ENCODE results near the gene AGPAT1. TPM values are rescaled to one million over a fixed set of nuclear protein-coding genes. Genes with fewer than 3 reads are reported as not detected.

AGPAT1 gene
- total and polyA plus RNA-seq, 2 of the 13 experiments (the other 11 are each of a cell fraction or from before 2014, with no cell fraction given), result 51.3 to 139 TPM

DNA sequence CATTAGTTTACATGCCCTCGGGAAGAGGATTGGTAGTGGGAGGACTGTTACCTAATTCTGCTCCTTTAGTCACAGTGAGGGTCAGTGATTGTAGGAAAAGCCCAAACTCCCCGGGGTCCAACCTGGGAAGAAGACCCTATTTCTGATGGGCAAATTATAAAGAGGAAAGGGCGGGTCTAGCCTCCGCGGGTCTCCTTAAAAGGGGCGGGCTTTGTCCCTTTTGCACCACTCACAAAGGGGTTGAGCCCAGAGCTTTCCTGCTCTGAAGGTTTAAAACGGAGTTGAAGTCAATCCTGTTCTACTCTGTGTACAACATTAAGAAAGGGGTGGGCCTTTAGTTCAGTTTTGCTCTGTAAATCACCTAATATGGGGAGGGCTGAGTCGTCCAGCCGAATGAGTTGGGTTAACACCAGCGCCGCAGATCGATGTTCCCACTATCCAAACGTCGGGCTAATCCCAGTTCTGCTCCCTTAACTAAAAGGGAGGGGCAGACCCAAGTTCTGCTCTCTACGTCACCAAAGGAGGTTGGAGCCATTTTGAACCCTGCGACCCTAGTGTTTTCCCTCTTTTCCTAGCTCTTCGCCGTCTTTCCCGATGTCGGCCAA lies 1.4 kb upstream of the AGPAT1 start (continued):
- TF ChIP-seq SCMH1 (CRISPR knock-in tag; IDR thresholded peaks at IDR 0.05; ENCODE audit: borderline replicate concordance) (no peak), ZBED4 (CRISPR knock-in tag; IDR thresholded peaks at IDR 0.05; ENCODE audit: borderline replicate concordance) (0 out of 2 replicates have a peak, but pooled peaks have one; percentile 54), RFX1 (IDR thresholded peaks at IDR 0.05) (no peak), ZFP36L1 (CRISPR knock-in tag; IDR thresholded peaks at IDR 0.05) (no peak), ZNF709 (CRISPR knock-in tag; IDR thresholded peaks at IDR 0.05) (peak; percentile 54; the same call in 1 of the 2 replicates), GPN1 (CRISPR knock-in tag; IDR thresholded peaks at IDR 0.05; ENCODE audit: borderline replicate concordance) (no peak), NFATC3 (CRISPR knock-in tag; IDR thresholded peaks at IDR 0.05) (no peak), U2AF2 (IDR thresholded peaks at IDR 0.05; ENCODE audit: low read depth, low read length) (no peak), FOXC1 (CRISPR knock-in tag; IDR thresholded peaks at IDR 0.05; ENCODE audit: borderline replicate concordance) (peak; percentile 74; the same call in 1 of the 2 replicates), ZNF276 (CRISPR knock-in tag; IDR thresholded peaks at IDR 0.05; ENCODE audit: low read depth) (no peak; the same call in none of the 2 replicates), HIVEP1 (CRISPR knock-in tag; IDR thresholded peaks at IDR 0.05) (no peak), JDP2 (CRISPR knock-in tag; IDR thresholded peaks at IDR 0.05; ENCODE audit: borderline replicate concordance) (no peak), NFE2L2 (IDR thresholded peaks at IDR 0.05; ENCODE audit: low read length) (no peak), CEBPB (IDR thresholded peaks at IDR 0.05; ENCODE audit: borderline replicate concordance, low read depth, low read length) (no peak), ZNF644 (CRISPR knock-in tag; IDR thresholded peaks at IDR 0.05; ENCODE audit: low read depth) (no peak), MED13 (CRISPR knock-in tag; IDR thresholded peaks at IDR 0.05) (no peak)
- TF ChIP-seq, protein P1, sequence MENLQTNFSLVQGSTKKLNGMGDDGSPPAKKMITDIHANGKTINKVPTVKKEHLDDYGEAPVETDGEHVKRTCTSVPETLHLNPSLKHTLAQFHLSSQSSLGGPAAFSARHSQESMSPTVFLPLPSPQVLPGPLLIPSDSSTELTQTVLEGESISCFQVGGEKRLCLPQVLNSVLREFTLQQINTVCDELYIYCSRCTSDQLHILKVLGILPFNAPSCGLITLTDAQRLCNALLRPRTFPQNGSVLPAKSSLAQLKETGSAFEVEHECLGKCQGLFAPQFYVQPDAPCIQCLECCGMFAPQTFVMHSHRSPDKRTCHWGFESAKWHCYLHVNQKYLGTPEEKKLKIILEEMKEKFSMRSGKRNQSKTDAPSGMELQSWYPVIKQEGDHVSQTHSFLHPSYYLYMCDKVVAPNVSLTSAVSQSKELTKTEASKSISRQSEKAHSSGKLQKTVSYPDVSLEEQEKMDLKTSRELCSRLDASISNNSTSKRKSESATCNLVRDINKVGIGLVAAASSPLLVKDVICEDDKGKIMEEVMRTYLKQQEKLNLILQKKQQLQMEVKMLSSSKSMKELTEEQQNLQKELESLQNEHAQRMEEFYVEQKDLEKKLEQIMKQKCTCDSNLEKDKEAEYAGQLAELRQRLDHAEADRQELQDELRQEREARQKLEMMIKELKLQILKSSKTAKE (CRISPR knock-in tag; IDR thresholded peaks at IDR 0.05; ENCODE audit: borderline replicate concordance), result no peak
